PC-3 (cell line): ENCODE results near the gene FKBP10. TPM values are rescaled to one million over a fixed set of nuclear protein-coding genes. Genes with fewer than 3 reads are reported as not detected.

Source experiments
- ATAC-seq: fragments of 200-7000 bp; cut with Tn5 transposase; 2 replicates; pipeline ENCODE4 v1.9.1; 2020; ENCODE audit warnings: mild to moderate bottlenecking, moderate library complexity
- BruUV-seq: library from RNA; stranded (reverse); fragments of 400-500 nt; replicated peaks from 2 replicates; lab custom pipeline; 2021; lab: Mats Ljungman, UMichigan
- CTCF ChIA-PET: fragments of 300-600 bp; sonication (Branson Sonifier 250); formaldehyde crosslinking; loops from one replicate; lab custom pipeline; 2022; ENCODE audit warnings: antibody characterized with exemption; lab: Charles Lee
- POLR2A ChIA-PET: fragments of 300-600 bp; sonication (Branson Sonifier 250); formaldehyde crosslinking; loops from one replicate; lab custom pipeline; 2022; ENCODE audit warnings: antibody characterized with exemption; ENCODE audit not compliant: unreplicated experiment; lab: Charles Lee
- DNase-seq: peaks from one replicate; pipeline ENCODE4 v3.0.0-alpha.2; 2015
- H2AFZ ChIP-seq: fragments of 300-600 bp; sonication (generic); 2 replicates; pipeline ENCODE4 v1.6.0; 2016; ENCODE audit warnings: antibody characterized with exemption, low read length
- H3F3A ChIP-seq: fragments of 300-600 bp; sonication (generic); one replicate; pipeline ENCODE4 v1.6.0; 2017; ENCODE audit warnings: antibody characterized with exemption, low read length, control low read depth, mild to moderate bottlenecking; ENCODE audit not compliant: unreplicated experiment
- H3K27ac ChIP-seq: fragments of 300-600 bp; sonication (generic); 2 replicates; pipeline ENCODE4 v1.5.1; 2016; ENCODE audit warnings: mild to moderate bottlenecking, low read length
- H3K27me3 ChIP-seq: fragments of 300-600 bp; sonication (generic); 2 replicates; pipeline ENCODE4 v1.6.1; 2016; ENCODE audit warnings: low read length, mixed read lengths
- H3K36me3 ChIP-seq: fragments of 300-600 bp; sonication (generic); 2 replicates; pipeline ENCODE4 v1.6.1; 2016; ENCODE audit warnings: low read depth, mixed run types, low read length, mixed read lengths
- H3K4me1 ChIP-seq: fragments of 300-600 bp; sonication (generic); 2 replicates; pipeline ENCODE4 v1.5.1; 2016; ENCODE audit warnings: low read length; ENCODE audit not compliant: insufficient read depth
- H3K4me2 ChIP-seq: fragments of 300-600 bp; sonication (generic); 2 replicates; pipeline ENCODE4 v1.6.0; 2016; ENCODE audit warnings: low read length
- H3K4me3 ChIP-seq: fragments of 300-600 bp; sonication (generic); 2 replicates; pipeline ENCODE4 v1.5.1; 2016; ENCODE audit warnings: mild to moderate bottlenecking, low read length, mixed read lengths
- H3K79me2 ChIP-seq: fragments of 300-600 bp; sonication (generic); 2 replicates; pipeline ENCODE4 v1.6.1; 2017; ENCODE audit warnings: low read length, mixed read lengths
- H3K9ac ChIP-seq: fragments of 300-600 bp; sonication (generic); 2 replicates; pipeline ENCODE4 v1.6.0; 2016; ENCODE audit warnings: mild to moderate bottlenecking, low read length
- H3K9me2 ChIP-seq: fragments of 300-600 bp; sonication (generic); replicated peaks from 2 replicates; pipeline ENCODE4 v1.6.1; 2016; ENCODE audit warnings: mixed run types, low read length, mixed read lengths
- H3K9me3 ChIP-seq: fragments of 300-600 bp; sonication (generic); 2 replicates; pipeline ENCODE4 v1.6.1; 2016; ENCODE audit warnings: low read length, mixed read lengths
- H4K20me1 ChIP-seq: fragments of 300-600 bp; sonication (generic); 2 replicates; pipeline ENCODE4 v1.6.1; 2016; ENCODE audit warnings: low read length, mixed read lengths
- EZH2 ChIP-seq: fragments of 300-600 bp; sonication (generic); IDR thresholded peaks from one replicate; pipeline ENCODE4 v1.6.1; 2017; ENCODE audit warnings: antibody characterized with exemption, mild to moderate bottlenecking, low read length; ENCODE audit not compliant: unreplicated experiment
- EZH2phosphoT487 ChIP-seq: fragments of 300-600 bp; sonication (generic); IDR thresholded peaks from 2 replicates; pipeline ENCODE4 v1.6.1; 2018; ENCODE audit warnings: mild to moderate bottlenecking, antibody characterized with exemption, low read length, borderline replicate concordance
- intact Hi-C: fragments of 100-400 bp; cut with micrococcal nuclease; formaldehyde crosslinking; loops from 2 replicates; pipeline ENCODE4 v1.9.0; 2023
- total RNA-seq: library from RNA; depleted of rRNA; stranded (reverse); fragments of >200 nt; gene quantifications from 2 replicates; pipeline ENCODE4 v1.2.3, GENCODE V29; 2014
- TF ChIP-seq, protein P1 (sequence below): fragments of 300-600 bp; sonication (generic); conservative IDR thresholded peaks from 2 replicates; pipeline ENCODE4 v1.5.1; 2017; ENCODE audit warnings: antibody characterized with exemption, low read depth, mild to moderate bottlenecking, low read length

Gene FKBP10
- total RNA-seq, 1 experiment from 2014 or later: 63.4 TPM

DNA sequence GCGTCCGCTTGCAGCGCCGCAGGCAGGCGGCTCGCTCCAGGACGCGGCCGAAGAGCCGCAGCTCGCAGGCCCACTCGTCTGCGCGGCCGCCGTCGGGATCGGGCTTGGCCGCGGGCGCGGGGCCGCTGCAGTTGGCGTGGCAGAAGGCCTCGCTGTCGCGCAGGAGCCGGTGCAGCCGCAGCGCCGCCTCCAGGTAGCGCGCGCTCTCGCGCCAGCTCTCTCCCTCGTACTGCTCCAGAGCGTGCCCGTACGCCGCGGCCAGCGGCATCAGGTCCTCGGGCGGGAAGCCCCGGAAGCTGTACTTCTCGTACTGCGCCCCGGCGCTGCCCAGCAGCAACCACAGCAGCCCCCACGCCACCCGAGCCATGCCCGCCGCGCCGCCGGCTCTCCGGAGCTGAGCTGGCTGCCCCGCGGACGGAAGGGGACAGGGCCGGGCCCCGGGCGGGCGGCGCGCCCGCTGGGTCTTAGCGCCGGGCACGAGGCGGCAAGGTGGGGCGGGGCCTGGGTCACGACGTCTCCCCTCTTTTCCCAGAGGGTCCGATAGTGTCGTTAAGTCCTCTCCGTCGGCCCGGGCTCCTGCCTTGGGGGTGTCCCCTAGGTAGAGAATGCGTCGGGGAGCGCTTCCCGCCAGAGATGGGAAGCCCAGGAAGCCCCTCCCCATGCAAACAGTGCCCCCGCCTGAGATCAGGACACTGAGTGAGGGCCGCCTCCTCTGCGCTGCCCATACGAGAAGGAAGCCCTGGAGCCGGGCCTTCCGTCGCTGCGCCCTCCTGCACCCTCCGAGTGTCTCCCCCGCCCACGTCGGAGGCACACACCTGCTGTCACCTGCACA, 1.0 kb upstream of the FKBP10 start, which contains the start of gene P3H4:
TSS of gene P3H4 (minus strand) at position 401 of the 832 bp plus-strand sequence. CDS start at position 367, 34 bp downstream.
- peak within 1 kb of the TSS; percentile 88 for H2AFZ ChIP-seq
- H4K20me1 ChIP-seq: no peaks in the 10 kb centered on the region
- peaks cover 49% of the 10 kb centered on the region for H3K79me2 ChIP-seq
- POLR2A ChIA-PET: interaction anchor here (0.5 kb wide), 1 partner anchor 94 kb away, joined by 3 read pairs; no protein-coding TSS in a partner anchor
- H3K9me2 ChIP-seq: no peaks in the 10 kb centered on the region
- peak within 1 kb of the TSS; percentile 83 for H3K9ac ChIP-seq
- peak within 1 kb of the TSS; percentile 99 for H3K4me2 ChIP-seq
- no peaks in the 10 kb centered on the region for H3K9me3 ChIP-seq
- peak within 1 kb of the TSS; percentile 65 for H3K27ac ChIP-seq
- DNase-seq (peak; percentile 70), ATAC-seq (peak; percentile 72)
- intact Hi-C loops: no loop called here
- CTCF ChIA-PET: interaction anchor here (0.5 to 0.6 kb wide), 2 partner anchors 27 to 947 kb away, joined by 3 read pairs; no protein-coding TSS in a partner anchor
- TF ChIP-seq EZH2phosphoT487: no peak
- TF ChIP-seq, protein P1, sequence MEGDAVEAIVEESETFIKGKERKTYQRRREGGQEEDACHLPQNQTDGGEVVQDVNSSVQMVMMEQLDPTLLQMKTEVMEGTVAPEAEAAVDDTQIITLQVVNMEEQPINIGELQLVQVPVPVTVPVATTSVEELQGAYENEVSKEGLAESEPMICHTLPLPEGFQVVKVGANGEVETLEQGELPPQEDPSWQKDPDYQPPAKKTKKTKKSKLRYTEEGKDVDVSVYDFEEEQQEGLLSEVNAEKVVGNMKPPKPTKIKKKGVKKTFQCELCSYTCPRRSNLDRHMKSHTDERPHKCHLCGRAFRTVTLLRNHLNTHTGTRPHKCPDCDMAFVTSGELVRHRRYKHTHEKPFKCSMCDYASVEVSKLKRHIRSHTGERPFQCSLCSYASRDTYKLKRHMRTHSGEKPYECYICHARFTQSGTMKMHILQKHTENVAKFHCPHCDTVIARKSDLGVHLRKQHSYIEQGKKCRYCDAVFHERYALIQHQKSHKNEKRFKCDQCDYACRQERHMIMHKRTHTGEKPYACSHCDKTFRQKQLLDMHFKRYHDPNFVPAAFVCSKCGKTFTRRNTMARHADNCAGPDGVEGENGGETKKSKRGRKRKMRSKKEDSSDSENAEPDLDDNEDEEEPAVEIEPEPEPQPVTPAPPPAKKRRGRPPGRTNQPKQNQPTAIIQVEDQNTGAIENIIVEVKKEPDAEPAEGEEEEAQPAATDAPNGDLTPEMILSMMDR: peak; percentile 52
- H3K4me3 ChIP-seq: peak within 1 kb of the TSS; percentile 85
- BruUV-seq: no TSS peak
- no peaks in the 10 kb centered on the region for H3F3A ChIP-seq
- H3K27me3 ChIP-seq: no peaks in the 10 kb centered on the region
- H3K36me3 ChIP-seq: no peaks in the 10 kb centered on the region
- peaks cover 27% of the 10 kb centered on the region for H3K4me1 ChIP-seq

DNA sequence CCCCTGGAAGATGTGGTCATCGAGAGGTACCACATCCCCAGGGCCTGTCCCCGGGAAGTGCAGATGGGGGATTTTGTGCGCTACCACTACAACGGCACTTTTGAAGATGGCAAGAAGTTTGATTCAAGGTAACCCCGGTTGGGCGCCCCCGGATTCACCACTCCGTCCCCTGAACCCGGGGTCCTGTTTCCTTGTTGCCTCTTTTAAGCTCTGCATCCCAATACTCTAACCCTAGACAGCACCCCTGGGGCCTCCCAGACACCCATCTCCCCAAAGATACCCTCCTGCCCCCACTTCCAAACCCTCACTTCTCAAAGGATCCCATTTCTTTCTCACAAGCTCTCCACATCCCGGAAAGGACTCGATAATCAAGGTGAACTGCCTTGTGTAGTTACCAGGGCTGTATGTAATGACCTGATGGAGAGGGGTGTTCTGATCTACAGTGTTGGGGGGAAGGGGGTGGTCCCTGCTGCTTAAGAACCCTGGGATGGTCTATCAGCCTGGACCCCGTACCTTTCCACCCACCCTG, 412 bp downstream of the FKBP10 start:
- ChIA-PET POLR2A (no interaction called here), CTCF (no interaction called here)
- H3K9me2 ChIP-seq: no peaks in the 10 kb centered on the region
- H3K4me1 ChIP-seq: peaks cover 27% of the 10 kb centered on the region
- peaks cover 49% of the 10 kb centered on the region for H3K79me2 ChIP-seq
- H3K27me3 ChIP-seq: no peaks in the 10 kb centered on the region
- BruUV-seq: no TSS peak
- no peak for TF ChIP-seq EZH2phosphoT487
- TF ChIP-seq, protein P1: no peak
- no peak for TF ChIP-seq EZH2
- ATAC-seq (no peak), DNase-seq (no peak)
- H3F3A ChIP-seq: no peaks in the 10 kb centered on the region
- no peaks in the 10 kb centered on the region for H3K9me3 ChIP-seq
- intact Hi-C loops: no loop called here
- H3K4me2 ChIP-seq: peak overlapping the region; percentile 99
- H4K20me1 ChIP-seq: no peaks in the 10 kb centered on the region
- peak overlapping the region; percentile 88 for H2AFZ ChIP-seq
- no peaks in the 10 kb centered on the region for H3K36me3 ChIP-seq
- peak overlapping the region; percentile 65 for H3K27ac ChIP-seq
- peak overlapping the region; percentile 83 for H3K9ac ChIP-seq
- peak overlapping the region; percentile 85 for H3K4me3 ChIP-seq
